Pancreas (tissue), 10 donors: ENCODE data around the gene MRPS18A. TPM values are rescaled to one million over a fixed set of nuclear protein-coding genes. Genes with fewer than 3 reads are reported as not detected.

Experiments used
- ATAC-seq, 4 donors: fragments of 200-7000 bp; cut with Tn5 transposase; one replicate each; pipeline versions ENCODE4 v1.8.0 to v1.9.1; 2020; ENCODE audit warnings: mild to moderate bottlenecking in 4 of 4, moderate library complexity in 4 of 4
- DNase-seq, 6 donors: peaks; one replicate each; pipeline ENCODE4 v3.0.0-alpha.2; 2020
- FAIRE-seq: peaks from 2 replicates; lab custom pipeline; 2012; peaks lifted over from hg19 to GRCh38; lab: Jason Lieb, UNC
- H3K27ac ChIP-seq, 4 donors: fragments of 200-600 bp; sonication (generic); 1 replicate in 3 of 4; 2 replicates in 1 of 4; pipeline versions ENCODE4 v1.5.0 to v1.8.0; 2020
- H3K27me3 ChIP-seq, 4 donors: fragments of 200-600 bp; one replicate each; pipeline ENCODE4 v1.8.0; 2021
- H3K36me3 ChIP-seq, 3 donors: fragments of 200-600 bp; sonication (generic) in 1 of 3; one replicate each; pipeline versions ENCODE4 v1.5.0 to v1.8.0; 2020 to 2021
- H3K4me1 ChIP-seq, 3 donors: fragments of 200-600 bp; one replicate each; pipeline ENCODE4 v1.8.0; 2021
- H3K4me3 ChIP-seq, 4 donors: fragments of 200-600 bp; sonication (generic) in 2 of 4; one replicate each; pipeline versions ENCODE4 v1.5.0 to v1.8.0; 2020 to 2021
- H3K9me3 ChIP-seq, 4 donors: fragments of 200-600 bp; one replicate each; pipeline ENCODE4 v1.8.0; 2021
- WGBS, 2 donors: extraction: QIAGEN DNeasy Blood & Tissue Kit; methylation state at CpG; one replicate each; pipeline ENCODE4 v1.1.7; 2013; 5-methylcytosine and 5-hydroxymethylcytosine counted together
- intact Hi-C, 3 donors: fragments of 100-400 bp; cut with DNase I; formaldehyde crosslinking; loops; one replicate each; pipeline versions ENCODE4 v1.11.1 to v1.14.2; 2022
- polyA plus RNA-seq, 2 donors: library from polyadenylated mRNA; stranded (reverse); fragments of 200-250 nt; gene quantifications; one replicate each; pipeline ENCODE4 v1.2.3, GENCODE V29; 2013
- total RNA-seq, 6 donors: library from RNA; stranded (reverse); fragmentation: NEBNext Ultra II Directional in 4 of 6; extraction: Animal tissue kit (Norgen Biotek cat#: 25700) in 4 of 6; gene quantifications; one replicate each; pipeline versions ENCODE4 v1.2.1 to v1.2.4, GENCODE V29; 2021 to 2023
- TF ChIP-seq, protein P1 (sequence below), 4 donors: fragments of 200-600 bp; sonication (generic) in 3 of 4; IDR thresholded peaks; one replicate each; pipeline versions ENCODE4 v1.5.0 to v1.8.0; 2021; ENCODE audit warnings: antibody characterized with exemption in 4 of 4
- donor health status: healthy with polysubstance abuse.
- donor health status: DM: no; HTN: no; CAD: no; lungs with moderate emphysema.
- donor health status: DM: no; HTN: no; CAD: no.
- donor health status: control.
- donor health status: control.
- donor health status: Bipolar disorder and iron deficiency.
- donor health status: DM: yes; HTN: yes; CAD: no.
- donor health status: DM: no; HTN: no; CAD: no.
- donor health status: DM: no; HTN: no; CAD: no.
- donor health status: DM: yes; HTN: yes; CAD: no.

Gene MRPS18A
- total and polyA plus RNA-seq, 8 donors: 10.9 to 24.6 (median 15.7) TPM

DNA sequence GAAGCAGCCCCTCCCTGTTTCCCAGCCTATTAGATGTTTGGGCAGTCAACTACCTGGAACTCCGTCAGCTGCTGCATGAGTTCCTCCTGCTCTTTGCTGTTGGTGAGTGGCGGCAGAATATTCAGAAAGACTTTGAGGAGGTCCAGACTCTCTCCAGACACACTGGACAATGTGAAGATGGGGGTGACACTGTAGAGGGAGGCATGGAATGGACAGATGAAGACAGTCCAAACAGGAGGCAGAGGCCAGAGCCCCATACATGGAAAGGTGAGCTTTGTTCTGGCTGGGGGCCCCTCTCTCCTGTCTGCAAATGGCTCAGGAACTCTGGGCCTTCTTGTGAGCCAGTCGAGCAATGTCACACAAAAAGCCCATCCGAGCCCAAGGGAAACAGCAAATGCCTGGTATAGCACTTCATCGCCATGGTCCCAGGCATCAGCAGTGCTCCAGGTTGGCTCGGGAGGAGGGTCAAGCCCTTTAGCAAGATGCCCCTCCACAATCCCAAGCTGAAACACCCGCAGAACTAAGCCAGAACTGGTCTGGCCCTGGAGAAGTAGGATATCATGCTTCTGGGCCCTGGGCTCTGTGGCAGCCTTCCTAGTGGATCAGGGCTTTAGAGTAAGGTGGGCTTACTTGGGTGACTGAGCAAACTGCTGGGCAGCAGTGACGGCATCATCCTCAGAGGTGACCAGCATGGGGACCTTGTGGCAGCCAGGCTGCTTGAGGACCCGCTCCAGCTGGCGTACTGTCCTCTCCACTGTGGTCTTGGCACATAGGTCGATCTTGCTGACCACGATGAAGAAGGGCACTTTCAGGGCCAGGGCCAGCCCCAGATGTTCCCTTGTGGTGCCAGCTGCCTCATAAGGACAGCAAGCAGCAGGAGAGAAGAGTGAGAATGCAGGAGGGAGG, 63.5 kb downstream of the MRPS18A start:
- no peaks in the 10 kb centered on the region for H3K27me3 ChIP-seq
- H3K4me3 ChIP-seq: no peak overlapping the region
- 88% methylated on average over 12 of the region's 12 CpGs for WGBS, 2 donors
- DNase-seq: peak in 1 of 6 donors; percentile 56
- peaks cover 0 to 51% (median 10%) of the 10 kb centered on the region in 3 donors for H3K36me3 ChIP-seq
- TF ChIP-seq, protein P1, sequence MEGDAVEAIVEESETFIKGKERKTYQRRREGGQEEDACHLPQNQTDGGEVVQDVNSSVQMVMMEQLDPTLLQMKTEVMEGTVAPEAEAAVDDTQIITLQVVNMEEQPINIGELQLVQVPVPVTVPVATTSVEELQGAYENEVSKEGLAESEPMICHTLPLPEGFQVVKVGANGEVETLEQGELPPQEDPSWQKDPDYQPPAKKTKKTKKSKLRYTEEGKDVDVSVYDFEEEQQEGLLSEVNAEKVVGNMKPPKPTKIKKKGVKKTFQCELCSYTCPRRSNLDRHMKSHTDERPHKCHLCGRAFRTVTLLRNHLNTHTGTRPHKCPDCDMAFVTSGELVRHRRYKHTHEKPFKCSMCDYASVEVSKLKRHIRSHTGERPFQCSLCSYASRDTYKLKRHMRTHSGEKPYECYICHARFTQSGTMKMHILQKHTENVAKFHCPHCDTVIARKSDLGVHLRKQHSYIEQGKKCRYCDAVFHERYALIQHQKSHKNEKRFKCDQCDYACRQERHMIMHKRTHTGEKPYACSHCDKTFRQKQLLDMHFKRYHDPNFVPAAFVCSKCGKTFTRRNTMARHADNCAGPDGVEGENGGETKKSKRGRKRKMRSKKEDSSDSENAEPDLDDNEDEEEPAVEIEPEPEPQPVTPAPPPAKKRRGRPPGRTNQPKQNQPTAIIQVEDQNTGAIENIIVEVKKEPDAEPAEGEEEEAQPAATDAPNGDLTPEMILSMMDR (IDR thresholded peaks at IDR 0.05): no peak
- H3K27ac ChIP-seq: no peak overlapping the region
- FAIRE-seq: no peak
- intact Hi-C loops: no loop called here
- no peaks in the 10 kb centered on the region for H3K9me3 ChIP-seq
- H3K4me1 ChIP-seq: peaks cover 0 to 16% (median 4%) of the 10 kb centered on the region in 3 donors
- ATAC-seq: no peak

DNA sequence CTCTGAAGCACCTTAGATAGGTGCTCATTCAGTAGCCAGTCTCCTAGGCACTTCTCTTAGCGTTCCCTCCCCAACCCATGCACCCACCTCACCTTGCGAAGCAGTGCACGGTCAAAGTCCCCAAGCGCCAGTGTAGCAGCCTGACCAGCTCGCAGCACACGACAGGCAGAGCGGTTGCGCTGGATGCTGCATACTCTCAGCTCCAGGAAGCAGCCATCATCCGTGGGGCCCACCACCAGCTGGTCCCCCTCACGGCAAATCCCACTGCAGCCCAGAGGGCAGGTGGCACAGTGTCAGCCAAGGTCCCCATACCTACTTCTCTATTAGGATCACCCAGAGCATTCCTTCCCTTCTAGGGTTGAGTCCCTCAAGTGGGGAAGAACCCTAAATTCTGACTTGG, 65.0 kb downstream of the MRPS18A start:
- Histone ChIP-seq H3K4me3 (no peak overlapping the region), H3K27ac (no peak overlapping the region), H3K27me3 (no peaks in the 10 kb centered on the region), H3K36me3 (peaks cover 0 to 51% (median 10%) of the 10 kb centered on the region in 3 donors), H3K4me1 (peaks cover 0 to 10% (median 1%) of the 10 kb centered on the region in 3 donors), H3K9me3 (no peaks in the 10 kb centered on the region)
- FAIRE-seq (no peak), DNase-seq (peak in 1 of 6 donors; percentile 40), ATAC-seq (no peak)
- intact Hi-C loops: no loop called here
- TF ChIP-seq, protein P1 (IDR thresholded peaks at IDR 0.05): no peak
- WGBS, 2 donors: 93 to 99% methylated on average over 10 of the region's 10 CpGs

DNA sequence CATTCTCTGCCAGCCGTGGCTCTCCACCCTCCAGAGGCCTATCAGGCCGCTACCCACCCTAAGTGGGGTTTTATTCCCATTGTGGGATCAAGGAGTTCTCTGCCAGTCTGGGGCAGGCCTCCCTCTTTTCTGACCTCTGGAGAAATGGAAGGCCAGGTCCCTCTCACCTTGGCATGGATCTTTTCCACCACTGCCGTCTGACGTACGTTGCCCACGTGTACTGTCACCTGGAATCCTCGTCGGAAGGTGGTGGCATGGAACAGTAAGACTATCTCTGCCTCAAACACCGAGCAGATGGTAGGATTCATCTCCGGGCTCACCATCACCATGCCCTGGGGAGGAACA, 65.8 kb downstream of the MRPS18A start:
- no peak overlapping the region for H3K4me3 ChIP-seq
- peaks cover 0 to 3% (median 0%) of the 10 kb centered on the region in 3 donors for H3K4me1 ChIP-seq
- H3K27ac ChIP-seq: no peak overlapping the region
- H3K36me3 ChIP-seq: peaks cover 0 to 51% (median 10%) of the 10 kb centered on the region in 3 donors
- TF ChIP-seq, protein P1 (IDR thresholded peaks at IDR 0.05): no peak
- DNase-seq: peak in 1 of 6 donors; percentile 9
- H3K27me3 ChIP-seq: no peaks in the 10 kb centered on the region
- no peaks in the 10 kb centered on the region for H3K9me3 ChIP-seq
- 94% methylated on average over 10 of the region's 10 CpGs for WGBS, 2 donors
- no peak for FAIRE-seq
- intact Hi-C loops: no loop called here
- ATAC-seq: no peak

Other genes starting within 250 kb of the MRPS18A start
- gene DLK2, start 232.2 kb downstream of the MRPS18A start, total RNA-seq: 1 to 10 TPM in 1 of 6 donors, under 1 TPM in 3, not detected in 2; 0.22 to 1.1 (median 0.34) TPM
- gene DLK2, start 232.2 kb downstream of the MRPS18A start, polyA plus RNA-seq: under 1 TPM; 0.26 to 0.30 TPM
- 10 to 100 TPM; 12.9 to 26.7 (median 15.4) TPM for gene TJAP1, start 210.2 kb downstream of the MRPS18A start, total RNA-seq
- gene TJAP1, start 210.2 kb downstream of the MRPS18A start, polyA plus RNA-seq: 10 to 100 TPM; 43.9 to 44.5 TPM
- 1 to 10 TPM in 1 of 6 donors, under 1 TPM in 5; 0.60 to 1.1 (median 0.82) TPM for gene LRRC73, start 177.4 kb downstream of the MRPS18A start, total RNA-seq
- gene LRRC73, start 177.4 kb downstream of the MRPS18A start, polyA plus RNA-seq: 1 to 10 TPM in 1 of 2 donors, under 1 TPM in 1; 0.38 to 1.5 TPM
- gene YIPF3, start 170.9 kb downstream of the MRPS18A start, total RNA-seq: 10 to 100 TPM; 60.6 to 81.1 (median 69.7) TPM
- 10 to 100 TPM; 60.3 to 92.2 TPM for gene YIPF3, start 170.9 kb downstream of the MRPS18A start, polyA plus RNA-seq
- 10 to 100 TPM; 10.2 to 20.9 (median 18.8) TPM for gene POLR1C, start 170.7 kb downstream of the MRPS18A start, total RNA-seq
- 10 to 100 TPM; 15.7 to 31.3 TPM for gene POLR1C, start 170.7 kb downstream of the MRPS18A start, polyA plus RNA-seq
- 10 to 100 TPM; 18.1 to 25.7 (median 22.9) TPM for gene XPO5, start 111.8 kb downstream of the MRPS18A start, total RNA-seq
- 10 to 100 TPM; 13.6 to 19.5 TPM for gene XPO5, start 111.8 kb downstream of the MRPS18A start, polyA plus RNA-seq
- 10 to 100 TPM in 2 of 6 donors, 1 to 10 TPM in 4; 6.1 to 12.6 (median 9.0) TPM for gene POLH, start 111.6 kb downstream of the MRPS18A start, total RNA-seq
- 1 to 10 TPM; 1.9 to 2.2 TPM for gene POLH, start 111.6 kb downstream of the MRPS18A start, polyA plus RNA-seq
- 10 to 100 TPM; 23.6 to 57.5 (median 29.8) TPM for gene GTPBP2, start 58.5 kb downstream of the MRPS18A start, total RNA-seq
- 10 to 100 TPM; 53.0 to 63.0 TPM for gene GTPBP2, start 58.5 kb downstream of the MRPS18A start, polyA plus RNA-seq
- 10 to 100 TPM in 4 of 6 donors, 1 to 10 TPM in 2; 6.5 to 11.8 (median 10.1) TPM for gene MAD2L1BP, start 52.0 kb downstream of the MRPS18A start, total RNA-seq
- gene MAD2L1BP, start 52.0 kb downstream of the MRPS18A start, polyA plus RNA-seq: 10 to 100 TPM in 1 of 2 donors, 1 to 10 TPM in 1; 9.1 to 18.6 TPM
- gene RSPH9, start 42.8 kb downstream of the MRPS18A start, total RNA-seq: under 1 TPM in 3 of 6 donors, not detected in 3; 0.06 to 0.16 (median 0.12) TPM
- gene RSPH9, start 42.8 kb downstream of the MRPS18A start, polyA plus RNA-seq: 1 to 10 TPM in 1 of 2 donors, under 1 TPM in 1; 0.08 to 1.1 TPM
- gene VEGFA, start 82.4 kb upstream of the MRPS18A start, total RNA-seq: 100 to 1,000 TPM in 1 of 6 donors, 10 to 100 TPM in 5; 55.2 to 127 (median 90.0) TPM
- gene VEGFA, start 82.4 kb upstream of the MRPS18A start, polyA plus RNA-seq: 100 to 1,000 TPM; 158 to 206 TPM